ENCODE measurements around the gene HLA-DOB.

HLA-DOB gene

DNA sequence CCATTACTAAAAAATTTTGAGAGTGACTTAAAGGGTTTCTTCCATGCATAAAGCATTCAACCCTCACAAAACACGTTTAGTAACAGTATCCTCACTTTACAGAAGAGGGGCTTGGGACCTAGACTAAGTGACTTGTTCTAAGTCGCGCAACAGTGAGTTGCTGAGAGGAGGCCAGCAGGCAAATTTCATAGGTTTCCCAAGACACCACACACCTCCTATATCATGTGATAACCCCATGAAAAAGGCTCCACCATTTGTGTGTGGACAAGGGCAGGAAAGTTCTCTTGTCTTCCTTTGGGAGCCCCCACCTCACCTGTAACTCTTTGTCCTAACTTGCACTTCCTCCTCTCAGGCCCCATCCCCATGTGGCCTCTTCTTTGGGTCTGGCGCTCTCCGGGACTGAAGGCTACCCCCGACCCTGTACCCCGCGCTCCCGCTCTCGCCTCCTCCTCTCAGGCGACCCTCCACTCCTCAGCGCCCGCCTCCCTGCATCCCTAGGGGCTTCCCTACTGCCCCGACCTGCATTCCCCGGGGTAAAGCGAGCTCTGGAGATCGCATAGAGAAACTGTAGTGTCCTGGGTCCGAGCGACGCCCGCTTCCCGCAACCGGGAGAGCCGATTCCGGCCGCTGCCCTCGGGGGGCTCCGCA is 26.7 kb upstream of the HLA-DOB start:
- FAIRE-seq: no peak

GRCh38 chr6:32842690-32843089 is 25.9 kb upstream of the HLA-DOB start:
- FAIRE-seq: no peak

DNA sequence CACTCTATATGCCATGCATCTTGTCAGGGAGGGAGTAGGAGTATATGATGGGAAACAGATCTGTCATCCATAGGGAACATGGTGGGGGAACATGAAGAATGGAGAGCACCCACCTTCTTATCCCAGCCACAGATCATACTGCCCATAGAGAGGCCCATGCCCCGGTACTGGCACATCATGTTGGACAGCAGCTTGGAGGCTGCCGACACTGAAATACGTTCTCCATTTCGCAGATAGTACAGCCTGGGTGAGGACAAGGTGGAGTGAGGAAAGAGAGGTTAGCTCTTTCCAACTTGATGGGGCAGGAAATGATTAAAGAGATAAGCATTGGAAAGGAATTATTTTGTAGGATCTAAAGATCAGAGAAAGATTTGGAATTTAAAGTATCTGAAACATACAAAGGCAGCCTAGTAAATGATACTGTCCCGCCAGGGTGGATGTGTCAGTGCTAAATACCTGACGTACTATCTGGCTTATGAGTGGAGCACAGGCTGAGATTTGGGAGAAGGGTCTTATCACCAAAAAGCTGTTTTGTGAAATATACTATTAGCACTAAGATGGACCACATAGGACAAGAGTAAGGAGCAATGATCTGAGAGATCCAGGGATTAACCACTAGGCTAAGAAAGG is 25.3 kb upstream of the HLA-DOB start:
- no peak for FAIRE-seq

GRCh38 chr6:32840604-32841246 is 23.9 kb upstream of the HLA-DOB start:
- FAIRE-seq: no peak

DNA sequence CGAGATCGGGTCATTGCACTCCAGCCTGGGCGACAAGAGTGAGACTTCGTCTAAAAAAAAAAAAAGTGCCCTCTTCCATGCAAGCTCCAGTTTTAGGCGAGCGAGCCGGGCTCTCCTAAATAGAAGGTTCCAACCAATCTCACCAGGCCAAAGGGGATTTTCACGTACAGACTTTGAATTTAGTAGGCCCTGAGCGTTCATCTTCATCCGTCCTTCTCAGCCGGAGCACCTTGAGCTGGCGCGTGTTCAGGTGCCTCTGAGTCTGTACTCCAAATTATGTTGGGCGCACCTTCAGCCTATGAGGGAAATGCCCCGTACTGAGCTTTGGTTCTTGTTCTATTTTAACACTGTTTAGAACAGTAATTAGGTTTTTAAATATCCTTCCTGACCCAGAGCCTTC is 22.6 kb upstream of the HLA-DOB start:
- no peak for FAIRE-seq

GRCh38 chr6:32838114-32838958 is 21.5 kb upstream of the HLA-DOB start, which contains the start of gene TAP2:
TAP2 (minus strand) TSS chr6:32838739; CDS start chr6:32838233, 506 bp downstream.
- FAIRE-seq: no peak

DNA sequence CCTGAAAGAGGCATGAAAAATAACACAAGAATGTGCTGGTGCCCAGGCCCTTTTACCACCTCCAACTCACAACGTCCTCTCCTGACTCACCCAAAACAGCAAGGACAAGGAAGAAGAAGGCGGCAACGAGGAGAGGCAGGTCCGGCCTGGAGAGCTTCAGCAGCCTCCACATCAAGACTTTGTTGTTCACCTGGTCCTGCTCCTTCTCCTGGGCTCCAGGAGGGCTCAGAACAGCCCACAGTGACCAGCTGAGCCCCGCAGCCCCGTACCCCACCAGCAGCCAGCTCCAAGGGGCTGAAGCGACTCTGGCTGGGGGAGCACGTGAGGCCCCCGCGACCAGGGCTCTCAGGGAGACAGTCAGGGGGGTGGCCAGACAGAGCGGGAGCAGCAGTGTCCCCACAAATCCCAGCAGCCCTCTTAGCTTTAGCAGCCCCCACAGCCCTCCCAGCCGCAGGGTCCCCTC is 20.9 kb upstream of the HLA-DOB start:
- no peak for FAIRE-seq

DNA sequence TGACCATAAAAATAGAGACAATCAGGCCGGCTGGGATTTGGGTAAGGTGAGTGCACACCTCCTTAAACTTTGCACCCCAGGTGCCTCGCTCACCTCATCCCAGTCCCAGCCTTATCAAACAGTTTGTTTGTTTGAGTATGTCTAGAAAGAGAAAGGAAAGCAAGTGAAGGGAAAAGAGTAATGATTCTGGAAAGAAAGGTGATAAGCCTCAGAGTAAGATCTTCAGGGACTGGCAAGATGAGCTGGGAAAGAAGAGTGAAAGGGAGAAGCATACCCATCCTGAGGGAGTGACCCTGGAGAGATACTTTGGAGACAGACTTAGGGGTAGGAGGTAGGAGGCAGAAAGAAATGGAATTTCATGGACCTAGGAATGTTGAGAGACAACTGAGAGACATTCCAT is 20.1 kb upstream of the HLA-DOB start:
- FAIRE-seq: no peak

DNA sequence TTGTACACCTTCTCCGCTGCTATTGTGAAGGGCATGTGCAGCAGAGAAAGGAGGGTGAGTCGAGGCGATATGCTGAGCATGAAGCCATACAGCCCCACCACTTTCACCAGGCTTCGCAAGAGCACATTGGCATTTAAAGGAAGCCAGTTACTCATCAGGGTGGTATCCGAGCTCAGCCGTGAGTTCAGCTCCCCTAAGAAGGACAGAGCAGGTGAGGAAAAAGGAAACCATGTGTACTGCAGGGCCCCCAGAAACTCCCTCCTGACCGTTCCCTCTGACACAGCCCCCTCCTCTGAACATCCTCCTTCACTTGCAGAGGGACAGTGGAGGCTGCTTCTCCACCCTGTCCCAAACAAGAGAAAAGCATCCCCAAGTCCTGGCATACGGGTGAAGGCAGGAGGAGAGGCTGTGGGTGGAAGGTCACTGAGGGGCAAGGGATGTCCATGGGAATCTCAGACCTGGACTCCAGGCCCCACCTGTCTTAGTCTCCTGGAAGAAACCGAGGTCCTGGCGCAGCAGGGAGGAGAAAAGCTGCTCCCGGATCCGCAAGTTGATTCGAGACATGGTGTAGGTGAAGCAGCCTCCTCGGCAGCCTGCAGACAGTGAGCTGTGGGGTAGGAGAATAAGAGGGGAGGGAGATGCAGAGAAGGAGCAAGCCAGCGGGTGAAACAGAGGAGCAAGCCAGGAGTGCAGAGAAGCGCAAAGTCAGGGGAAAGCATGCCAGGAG is 18.5 kb upstream of the HLA-DOB start:
- no peak for FAIRE-seq

DNA sequence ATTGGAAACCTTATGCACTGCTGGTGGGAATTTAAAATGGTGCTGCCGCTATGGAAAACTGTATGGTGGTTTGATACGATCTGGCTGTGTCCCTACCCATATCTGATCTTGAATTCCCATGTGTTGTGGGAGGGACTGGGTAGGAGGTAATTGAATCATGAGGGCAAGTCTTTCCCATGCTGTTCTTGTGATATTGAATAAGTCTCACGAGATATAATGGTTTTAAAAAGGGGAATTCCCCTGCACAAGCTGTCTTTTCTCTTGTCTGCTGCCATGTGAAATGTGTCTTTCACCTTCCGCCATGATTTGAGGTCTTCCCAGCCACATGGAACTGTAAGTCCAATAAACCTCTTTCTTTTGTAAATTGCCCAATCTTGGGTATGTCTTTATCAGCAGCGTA is 16.9 kb upstream of the HLA-DOB start:
- no peak for FAIRE-seq

- no peak for FAIRE-seq
These were observed 15.7 kb upstream of the HLA-DOB start for GRCh38 chr6:32832535-32832934.

- FAIRE-seq: no peak
These were observed 14.1 kb upstream of the HLA-DOB start for GRCh38 chr6:32830936-32831335.

GRCh38 chr6:32830017-32830416 is 13.2 kb upstream of the HLA-DOB start:
- FAIRE-seq: no peak

- no peak for FAIRE-seq
These were observed 12.7 kb upstream of the HLA-DOB start for GRCh38 chr6:32829495-32829894.

DNA sequence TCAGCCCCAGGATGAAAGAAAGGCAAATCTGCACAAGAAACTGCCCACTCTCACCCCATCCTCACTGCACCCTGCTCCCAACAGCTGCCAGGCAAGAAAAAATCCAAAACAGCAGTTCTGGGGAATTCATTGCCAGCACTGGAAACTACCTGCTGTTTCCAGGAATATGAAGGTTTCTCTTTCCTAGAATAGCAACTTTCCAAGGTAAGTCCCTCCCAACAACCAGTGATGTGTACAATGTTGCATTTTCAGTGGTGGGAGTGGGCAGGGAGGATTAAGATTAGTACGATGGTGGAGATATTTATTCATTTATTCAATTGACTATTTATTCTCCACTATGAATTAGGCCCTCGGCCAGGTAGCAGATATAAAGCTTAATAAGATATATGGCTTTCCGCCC is 10.2 kb upstream of the HLA-DOB start:
- FAIRE-seq: no peak

DNA sequence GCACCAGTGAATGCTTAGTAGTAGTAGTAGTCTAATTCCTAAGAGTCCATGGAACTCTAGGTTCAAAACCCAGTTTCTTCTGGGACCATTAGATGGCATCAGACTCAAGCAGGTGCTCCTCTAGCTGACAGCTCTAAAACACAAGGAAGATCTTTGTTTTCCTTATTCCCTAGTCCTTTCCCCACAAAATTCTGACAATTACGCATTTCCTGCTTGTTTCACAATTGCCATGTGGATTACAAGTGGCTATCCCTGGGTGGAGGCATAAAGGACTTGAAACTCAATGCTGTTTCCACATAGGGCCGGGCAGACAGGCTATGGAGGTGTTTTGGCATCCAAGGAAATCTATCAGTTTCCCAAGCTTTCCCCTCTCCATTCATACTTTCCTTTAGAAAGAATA is 9.2 kb upstream of the HLA-DOB start:
- no peak for FAIRE-seq

- no peak for FAIRE-seq
These were observed 2.9 kb upstream of the HLA-DOB start for GRCh38 chr6:32819729-32820128.

DNA sequence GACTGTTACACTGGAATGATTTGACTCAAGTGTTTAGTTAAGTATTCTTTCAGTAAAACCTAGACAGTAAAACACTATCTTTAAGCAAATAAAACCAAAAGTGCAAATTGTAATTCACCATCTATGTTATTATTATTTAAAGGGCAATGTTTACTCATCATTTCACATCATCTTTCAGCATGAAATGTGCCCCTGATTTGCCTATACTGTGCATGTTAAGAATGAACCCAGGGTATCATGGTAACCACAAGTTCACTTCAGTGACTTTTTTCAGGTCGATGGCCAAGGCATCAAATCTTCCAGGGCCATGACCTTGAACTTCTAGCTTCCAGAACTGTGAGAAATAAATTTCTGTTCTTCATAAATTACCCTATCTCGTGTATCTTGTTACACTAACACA is 2.1 kb upstream of the HLA-DOB start:
- no peak for FAIRE-seq

DNA sequence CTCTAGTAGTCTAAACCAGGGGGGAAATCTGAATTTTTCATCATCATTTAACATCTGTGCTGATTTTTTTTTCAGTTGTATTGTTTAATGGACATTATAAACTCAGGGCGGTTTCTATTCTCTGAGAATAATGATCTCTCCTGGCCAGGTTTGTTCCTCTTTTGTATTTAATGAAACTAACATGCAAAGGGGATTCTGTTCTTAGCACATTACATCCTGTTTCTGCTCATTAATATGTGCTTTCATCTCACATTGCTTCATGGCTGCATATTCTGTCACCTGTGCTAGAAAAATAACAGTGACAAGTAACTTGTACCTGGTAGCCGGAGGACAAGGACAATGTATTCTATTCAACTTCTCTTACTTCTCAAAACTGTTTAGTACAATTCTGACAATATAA is 806 bp downstream of the HLA-DOB start:
- FAIRE-seq: no peak

DNA sequence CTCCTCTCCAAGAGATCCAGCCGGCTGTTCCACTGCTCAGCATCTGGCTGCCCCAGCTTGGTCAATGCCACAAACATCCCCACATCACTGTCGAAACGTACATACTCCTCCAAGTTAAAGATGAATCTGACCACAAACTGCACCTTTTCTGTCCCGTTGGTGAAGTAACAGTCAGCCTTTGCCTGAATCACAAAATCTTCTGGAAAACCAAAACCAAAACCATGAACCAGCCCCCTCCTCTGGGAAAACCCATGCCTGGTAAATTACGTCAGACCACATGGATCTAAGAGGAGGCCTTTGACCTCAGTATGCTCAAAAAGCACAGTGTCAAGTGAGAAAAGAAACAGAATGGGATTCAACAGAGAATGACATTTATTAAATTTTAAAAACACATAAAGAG is 1.7 kb downstream of the HLA-DOB start:
- FAIRE-seq: no peak

DNA sequence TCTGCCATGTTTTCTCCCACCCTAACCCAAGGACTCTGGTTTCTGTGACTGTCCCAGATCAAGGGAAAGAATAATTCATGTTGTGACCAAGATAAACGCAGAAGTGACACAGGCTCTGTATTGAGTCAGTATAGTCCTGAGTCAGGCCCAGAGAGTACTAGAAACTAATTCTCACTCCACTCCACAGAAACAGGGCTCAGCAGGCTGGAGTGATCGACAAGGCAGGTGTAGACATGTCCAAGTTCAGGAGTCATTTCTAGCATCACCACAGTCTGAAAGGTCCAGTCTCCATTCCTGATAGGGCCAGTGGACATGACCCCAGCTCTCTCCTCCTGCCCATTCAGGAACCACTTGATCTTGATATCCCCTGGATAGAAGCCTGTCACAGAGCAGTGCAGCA is 2.7 kb downstream of the HLA-DOB start:
- no peak for FAIRE-seq

DNA sequence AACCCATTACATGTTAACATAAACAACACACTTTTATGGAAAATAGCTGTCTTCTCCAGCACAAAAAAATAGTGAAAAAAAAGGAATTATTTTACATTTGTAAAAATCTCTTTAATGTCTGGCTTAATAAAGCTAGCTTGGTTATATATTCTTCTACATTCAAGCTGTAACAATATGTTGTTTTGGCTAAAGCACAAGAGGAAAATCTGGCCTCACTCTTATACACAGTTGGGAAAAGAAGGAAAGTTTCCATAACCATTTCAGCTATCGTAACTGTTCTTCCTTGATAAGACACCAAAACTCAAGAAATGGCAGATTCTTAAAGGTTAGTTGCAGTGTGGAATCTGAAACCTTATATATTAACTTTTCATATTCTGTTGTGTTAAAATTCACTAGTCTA is 7.6 kb downstream of the HLA-DOB start:
- no peak for FAIRE-seq

Measured in colon (tissue), 2 donors.